Breast epithelium (tissue), 4 donors: ENCODE data around the gene ZNF207. TPM values are rescaled to one million over a fixed set of nuclear protein-coding genes. Genes with fewer than 3 reads are reported as not detected.

Experiments used
- DNase-seq, 2 donors: peaks; one replicate each; pipeline ENCODE4 v3.0.0-alpha.2; 2019; ENCODE audit warnings: low spot score in 2 of 2
- H3K27ac ChIP-seq, 2 donors: fragments of 200-600 bp; sonication (generic) in 1 of 2; one replicate each; pipeline ENCODE4 v1.5.1; 2016 to 2019; ENCODE audit warnings: mild to moderate bottlenecking in 1 of 2
- H3K27me3 ChIP-seq, 2 donors: fragments of 200-600 bp; sonication (generic) in 1 of 2; one replicate each; pipeline versions ENCODE4 v1.5.1 to v1.6.0; 2017 to 2019; ENCODE audit warnings: control low read depth in 1 of 2, mild to moderate bottlenecking in 1 of 2
- H3K36me3 ChIP-seq: fragments of 200-600 bp; one replicate; pipeline ENCODE4 v1.5.1; 2019
- H3K4me1 ChIP-seq, 2 donors: fragments of 200-600 bp; sonication (generic); one replicate each; pipeline ENCODE4 v1.5.1; 2016 to 2019; ENCODE audit warnings: control low read depth in 1 of 2
- H3K4me3 ChIP-seq, 3 donors: fragments of 200-600 bp; sonication (generic); 1 replicate in 2 of 3; 2 replicates in 1 of 3; pipeline ENCODE4 v1.5.1; 2016 to 2019; ENCODE audit warnings: mild to moderate bottlenecking in 3 of 3, moderate library complexity in 2 of 3
- H3K9me3 ChIP-seq, 2 donors: fragments of 200-600 bp; sonication (generic) in 1 of 2; one replicate each; pipeline ENCODE4 v1.5.1; 2016 to 2019; ENCODE audit warnings: control low read depth in 1 of 2
- CTCF ChIP-seq, 3 donors: fragments of 450-650 bp; IDR thresholded peaks; one replicate each; pipeline ENCODE4 v1.5.1; 2016 to 2017; ENCODE audit warnings: antibody characterized with exemption in 3 of 3, mild to moderate bottlenecking in 3 of 3, moderate library complexity in 3 of 3
- POLR2A ChIP-seq: fragments of 450-650 bp; IDR thresholded peaks from one replicate; pipeline ENCODE4 v1.6.1; 2016; ENCODE audit warnings: antibody characterized with exemption, mild to moderate bottlenecking, moderate library complexity
- POLR2AphosphoS5 ChIP-seq, 3 donors: sonication (generic); formaldehyde crosslinking; IDR thresholded peaks; one replicate each; pipeline ENCODE4 v1.6.1; 2017; ENCODE audit warnings: antibody characterized with exemption in 3 of 3
- intact Hi-C: fragments of 100-400 bp; cut with DNase I; formaldehyde crosslinking; loops from one replicate; pipeline ENCODE4 v1.15.1; 2023; ENCODE audit warnings: low total_unique reads
- total RNA-seq, 3 donors: library from RNA; depleted of rRNA; stranded (reverse); fragments of >200 nt; gene quantifications; one replicate each; pipeline ENCODE4 v1.1.0, GENCODE V29; 2016

ZNF207 gene
- total RNA-seq, 3 donors from 2014 or later = 145 to 238 (median 172) TPM

GRCh38 chr17:32355649-32356377 is 5.9 kb downstream of the ZNF207 start:
- TF ChIP-seq POLR2A = no peak
- TF ChIP-seq CTCF (IDR thresholded peaks at IDR 0.05) = no peak
- TF ChIP-seq POLR2AphosphoS5 (IDR thresholded peaks at IDR 0.05) = no peak
- no peaks in the 10 kb centered on the region for H3K9me3 ChIP-seq
- H3K27ac ChIP-seq = no peak overlapping the region
- peaks cover 0 to 26% of the 10 kb centered on the region in 2 donors for H3K4me1 ChIP-seq
- peaks cover 5% of the 10 kb centered on the region for H3K36me3 ChIP-seq
- DNase-seq = no peak
- peak overlapping the region in 1 of 3 donors; percentile 36 for H3K4me3 ChIP-seq
- no peaks in the 10 kb centered on the region for H3K27me3 ChIP-seq
- intact Hi-C loops = no loop called here

DNA sequence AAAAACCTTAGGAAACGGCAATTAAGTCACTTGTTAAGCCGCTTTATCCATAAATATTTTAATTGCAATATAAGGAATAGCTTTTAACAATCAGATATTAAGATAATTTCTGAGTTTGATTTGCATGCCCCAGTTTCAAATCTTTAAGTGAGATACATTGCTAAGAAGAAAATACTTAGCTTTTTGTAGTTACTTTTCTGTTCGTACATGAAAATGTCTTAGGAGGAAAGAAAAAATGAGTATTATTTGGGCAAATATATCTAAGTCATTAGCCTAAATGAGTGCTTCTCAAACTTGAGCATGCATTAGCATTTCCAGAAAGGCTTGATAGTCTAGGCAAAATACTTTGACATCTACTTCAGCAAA is 6.4 kb downstream of the ZNF207 start:
- Histone ChIP-seq H3K27me3 (no peaks in the 10 kb centered on the region), H3K27ac (no peak overlapping the region), H3K9me3 (no peaks in the 10 kb centered on the region), H3K4me3 (peak overlapping the region in 1 of 3 donors; percentile 36), H3K4me1 (peaks cover 0 to 26% of the 10 kb centered on the region in 2 donors), H3K36me3 (peaks cover 9% of the 10 kb centered on the region)
- no peak for DNase-seq
- TF ChIP-seq POLR2A (no peak), CTCF (IDR thresholded peaks at IDR 0.05) (no peak), POLR2AphosphoS5 (IDR thresholded peaks at IDR 0.05) (no peak)
- intact Hi-C loops = no loop called here

GRCh38 chr17:32356750-32357149 is 6.8 kb downstream of the ZNF207 start:
- Histone ChIP-seq H3K27me3 (no peaks in the 10 kb centered on the region), H3K36me3 (peaks cover 9% of the 10 kb centered on the region), H3K4me3 (no peak overlapping the region), H3K9me3 (no peaks in the 10 kb centered on the region), H3K27ac (no peak overlapping the region), H3K4me1 (peaks cover 0 to 26% of the 10 kb centered on the region in 2 donors)
- intact Hi-C loops = no loop called here
- TF ChIP-seq CTCF (IDR thresholded peaks at IDR 0.05) (no peak), POLR2A (no peak), POLR2AphosphoS5 (IDR thresholded peaks at IDR 0.05) (no peak)
- no peak for DNase-seq

DNA sequence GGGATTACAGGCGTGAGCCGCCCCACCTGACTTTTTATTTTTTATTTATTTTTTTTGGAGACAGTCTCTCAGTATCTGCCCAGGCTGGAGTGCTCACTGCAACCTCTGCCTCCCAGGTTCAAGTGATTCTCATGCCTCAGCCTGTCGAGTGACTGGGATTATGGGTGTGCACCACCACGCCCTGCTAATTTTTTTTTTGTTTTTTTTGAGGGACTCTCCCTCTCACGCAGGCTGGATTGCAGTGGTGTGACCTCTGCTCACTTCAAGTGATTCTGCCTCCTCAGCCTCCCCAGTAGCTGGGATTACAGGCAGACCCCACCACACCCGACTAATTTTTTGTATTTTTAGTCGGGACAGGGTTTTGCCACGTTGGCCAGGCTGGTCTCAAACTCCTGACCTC is 7.7 kb downstream of the ZNF207 start:
- H3K36me3 ChIP-seq = peaks cover 9% of the 10 kb centered on the region
- no peak for DNase-seq
- intact Hi-C loops = no loop called here

More for the DNA sequence above, 7.7 kb downstream of the ZNF207 start:
- Histone ChIP-seq H3K27ac (no peak overlapping the region), H3K27me3 (no peaks in the 10 kb centered on the region), H3K4me1 (peaks cover 0 to 23% of the 10 kb centered on the region in 2 donors), H3K9me3 (no peaks in the 10 kb centered on the region), H3K4me3 (no peak overlapping the region)
- TF ChIP-seq POLR2AphosphoS5 (IDR thresholded peaks at IDR 0.05) (no peak), CTCF (IDR thresholded peaks at IDR 0.05) (no peak), POLR2A (no peak)
